Stomach (tissue), 9 donors: Measurements from ENCODE around the gene EMILIN1. TPM values are rescaled to one million over a fixed set of nuclear protein-coding genes. Genes with fewer than 3 reads are reported as not detected.
A peak's percentile ranks its signal among the peaks of the same experiment; 100 is the strongest.

Source experiments
- DNase-seq, 2 donors: peaks; one replicate each; pipeline versions ENCODE4 v3.0.0 to v3.0.0-alpha.2; 2013 to 2019
- H3K27ac ChIP-seq, 5 donors: fragments of 200-600 bp in 4 of 5; sonication (generic) in 4 of 5; one replicate each; pipeline ENCODE4 v1.5.1; 2013 to 2019; ENCODE audit warnings: mild to moderate bottlenecking in 1 of 5, moderate library complexity in 1 of 5
- H3K27me3 ChIP-seq, 3 donors: fragments of 200-600 bp; sonication (generic); one replicate each; pipeline ENCODE4 v1.5.1; 2017 to 2019; ENCODE audit warnings: mixed run types in 1 of 3
- H3K36me3 ChIP-seq, 4 donors: fragments of 200-600 bp; sonication (generic); 1 replicate in 3 of 4; 2 replicates in 1 of 4; pipeline ENCODE4 v1.5.1; 2016 to 2019
- H3K4me1 ChIP-seq, 4 donors: fragments of 200-600 bp; sonication (generic); one replicate each; pipeline ENCODE4 v1.5.1; 2016 to 2019
- H3K4me3 ChIP-seq, 4 donors: fragments of 200-600 bp; sonication (generic) in 3 of 4; one replicate each; pipeline ENCODE4 v1.5.1; 2016 to 2019; ENCODE audit warnings: mild to moderate bottlenecking in 1 of 4
- H3K9me3 ChIP-seq, 4 donors: fragments of 200-600 bp; sonication (generic); one replicate each; pipeline ENCODE4 v1.5.1; 2016 to 2019
- EP300 ChIP-seq: sonication (generic); formaldehyde crosslinking; IDR thresholded peaks from one replicate; pipeline ENCODE4 v1.6.1; 2017; ENCODE audit warnings: antibody characterized with exemption
- POLR2A ChIP-seq, 4 donors: fragments of 450-650 bp; IDR thresholded peaks; one replicate each; pipeline ENCODE4 v1.6.1; 2016; ENCODE audit warnings: antibody characterized with exemption in 4 of 4, control low read depth in 2 of 4, mild to moderate bottlenecking in 1 of 4, moderate library complexity in 1 of 4
- WGBS, 5 donors: extraction: QIAGEN DNeasy Blood & Tissue Kit in 3 of 5; methylation state at CpG; one replicate each; pipeline versions ENCODE4 v1.1.5 to v1.1.7; 2013 to 2018; 5-methylcytosine and 5-hydroxymethylcytosine counted together
- intact Hi-C: fragments of 100-400 bp; cut with DNase I; formaldehyde crosslinking; loops from one replicate; pipeline ENCODE4 v1.15.1; 2023; ENCODE audit warnings: low total_unique reads
- polyA plus RNA-seq, 3 donors: library from polyadenylated mRNA; stranded (reverse); fragments of 200-250 nt; gene quantifications; one replicate each; pipeline ENCODE4 v1.2.3, GENCODE V29; 2013
- total RNA-seq, 5 donors: library from RNA; depleted of rRNA; stranded (reverse); fragments of >200 nt; gene quantifications; one replicate each; pipeline versions ENCODE4 v1.1.0 to v1.2.3, GENCODE V29; 2014 to 2016
- donor health status: healthy with polysubstance abuse.
- donor health status: Bipolar disorder and iron deficiency.
- donor health status: healthy.

Gene EMILIN1
- total and polyA plus RNA-seq, 8 donors: 17.5 to 208 (median 52.1) TPM

DNA sequence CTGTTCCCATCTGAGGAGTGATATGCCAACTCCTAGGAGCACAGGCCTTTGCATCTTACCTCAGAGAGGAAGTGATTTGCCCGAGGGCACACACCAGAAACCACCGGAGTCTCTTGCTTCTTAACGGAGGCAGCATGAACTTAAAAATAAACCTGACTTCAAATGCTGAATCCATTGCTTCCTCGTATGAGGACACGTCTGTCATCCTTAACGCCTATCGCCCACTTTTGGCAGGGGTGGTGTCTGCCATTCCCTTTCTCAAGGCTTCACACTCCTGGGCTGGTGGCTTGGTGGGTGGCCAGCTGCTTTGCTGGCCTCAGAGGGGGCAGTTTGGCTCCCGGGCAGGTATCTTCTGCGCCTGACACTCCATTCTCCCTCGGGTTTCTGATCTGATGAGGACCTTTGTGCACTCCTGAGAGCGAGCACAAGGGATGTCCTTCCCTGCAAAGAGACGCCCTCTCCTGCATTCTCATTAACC, 57.1 kb downstream of the EMILIN1 start:
- intact Hi-C loops: no loop called here
- Histone ChIP-seq H3K36me3 (peaks cover 21 to 26% (median 23%) of the 10 kb centered on the region in 4 donors), H3K27ac (peak overlapping the region in 1 of 5 donors; percentile 95), H3K9me3 (no peaks in the 10 kb centered on the region), H3K4me3 (no peak overlapping the region), H3K4me1 (peaks cover 10 to 25% (median 20%) of the 10 kb centered on the region in 4 donors), H3K27me3 (no peaks in the 10 kb centered on the region)
- DNase-seq: no peak
- TF ChIP-seq POLR2A (IDR thresholded peaks at IDR 0.05) (no peak), EP300 (no peak)
- 81 to 90% (median 85%) methylated on average over 12 of the region's 12 CpGs for WGBS, 5 donors

Other genes starting within 250 kb of the EMILIN1 start
- gene DPYSL5, start 230.5 kb upstream of the EMILIN1 start, total RNA-seq: under 1 TPM in 1 of 5 donors, not detected in 4; 0.55 TPM
- gene DPYSL5, start 230.5 kb upstream of the EMILIN1 start, polyA plus RNA-seq: under 1 TPM in 1 of 3 donors, not detected in 2; 0.06 TPM
- 10 to 100 TPM in 2 of 5 donors, 1 to 10 TPM in 3; 7.0 to 19.9 (median 9.9) TPM for gene MAPRE3, start 108.0 kb upstream of the EMILIN1 start, total RNA-seq
- 10 to 100 TPM; 12.3 to 24.1 (median 14.8) TPM for gene MAPRE3, start 108.0 kb upstream of the EMILIN1 start, polyA plus RNA-seq
- gene TMEM214, start 45.6 kb upstream of the EMILIN1 start, total RNA-seq: 100 to 1,000 TPM in 2 of 5 donors, 10 to 100 TPM in 3; 30.1 to 206 (median 89.5) TPM
- 10 to 100 TPM; 17.1 to 35.1 (median 28.1) TPM for gene TMEM214, start 45.6 kb upstream of the EMILIN1 start, polyA plus RNA-seq
- 10 to 100 TPM in 3 of 5 donors, 1 to 10 TPM in 2; 7.8 to 29.0 (median 11.6) TPM for gene AGBL5, start 26.9 kb upstream of the EMILIN1 start, total RNA-seq
- gene AGBL5, start 26.9 kb upstream of the EMILIN1 start, polyA plus RNA-seq: 10 to 100 TPM; 11.5 to 16.6 (median 13.6) TPM
- gene OST4, start 7.0 kb upstream of the EMILIN1 start, total RNA-seq: 100 to 1,000 TPM in 4 of 5 donors, 10 to 100 TPM in 1; 16.8 to 281 (median 134) TPM
- gene OST4, start 7.0 kb upstream of the EMILIN1 start, polyA plus RNA-seq: 100 to 1,000 TPM; 421 to 610 (median 506) TPM
- 10 to 100 TPM in 1 of 5 donors, 1 to 10 TPM in 3, not detected in 1; 1.3 to 18.2 (median 3.0) TPM for gene KHK, start 8.2 kb downstream of the EMILIN1 start, total RNA-seq
- 1 to 10 TPM; 3.5 to 5.9 (median 4.2) TPM for gene KHK, start 8.2 kb downstream of the EMILIN1 start, polyA plus RNA-seq
- gene CGREF1, start 40.5 kb downstream of the EMILIN1 start, total RNA-seq: 1 to 10 TPM in 3 of 5 donors, not detected in 2; 1.4 to 4.1 (median 2.6) TPM
- 1 to 10 TPM; 2.3 to 3.2 (median 2.4) TPM for gene CGREF1, start 40.5 kb downstream of the EMILIN1 start, polyA plus RNA-seq
- gene ABHD1, start 45.2 kb downstream of the EMILIN1 start, total RNA-seq: not detected
- gene ABHD1, start 45.2 kb downstream of the EMILIN1 start, polyA plus RNA-seq: under 1 TPM in 2 of 3 donors, not detected in 1; 0.23 to 0.75 TPM
- 100 to 1,000 TPM in 1 of 5 donors, 10 to 100 TPM in 4; 14.2 to 107 (median 29.4) TPM for gene PREB, start 56.0 kb downstream of the EMILIN1 start, total RNA-seq
- gene PREB, start 56.0 kb downstream of the EMILIN1 start, polyA plus RNA-seq: 10 to 100 TPM; 37.3 to 48.4 (median 44.6) TPM
- not detected for gene PRR30, start 60.8 kb downstream of the EMILIN1 start, total RNA-seq
- gene PRR30, start 60.8 kb downstream of the EMILIN1 start, polyA plus RNA-seq: not detected
- not detected for gene TCF23, start 70.4 kb downstream of the EMILIN1 start, total RNA-seq
- gene TCF23, start 70.4 kb downstream of the EMILIN1 start, polyA plus RNA-seq: under 1 TPM in 1 of 3 donors, not detected in 2; 0.03 TPM
- 100 to 1,000 TPM in 3 of 5 donors, 10 to 100 TPM in 2; 67.4 to 532 (median 131) TPM for gene ATRAID, start 133.4 kb downstream of the EMILIN1 start, total RNA-seq
- 100 to 1,000 TPM in 2 of 3 donors, 10 to 100 TPM in 1; 86.6 to 140 (median 111) TPM for gene ATRAID, start 133.4 kb downstream of the EMILIN1 start, polyA plus RNA-seq
- gene SLC5A6, start 133.7 kb downstream of the EMILIN1 start, total RNA-seq: 10 to 100 TPM; 19.3 to 71.0 (median 24.9) TPM
- gene SLC5A6, start 133.7 kb downstream of the EMILIN1 start, polyA plus RNA-seq: 10 to 100 TPM in 1 of 3 donors, 1 to 10 TPM in 2; 5.7 to 15.0 (median 6.0) TPM
- 100 to 1,000 TPM in 2 of 5 donors, 10 to 100 TPM in 3; 12.2 to 130 (median 78.2) TPM for gene CAD, start 138.8 kb downstream of the EMILIN1 start, total RNA-seq
- 10 to 100 TPM in 1 of 3 donors, 1 to 10 TPM in 2; 4.4 to 16.5 (median 6.5) TPM for gene CAD, start 138.8 kb downstream of the EMILIN1 start, polyA plus RNA-seq
- not detected for gene SLC30A3, start 184.4 kb downstream of the EMILIN1 start, total RNA-seq
- gene SLC30A3, start 184.4 kb downstream of the EMILIN1 start, polyA plus RNA-seq: not detected
- gene DNAJC5G, start 196.8 kb downstream of the EMILIN1 start, total RNA-seq: not detected
- not detected for gene DNAJC5G, start 196.8 kb downstream of the EMILIN1 start, polyA plus RNA-seq
- gene TRIM54, start 203.8 kb downstream of the EMILIN1 start, total RNA-seq: under 1 TPM in 1 of 5 donors, not detected in 4; 0.87 TPM
- under 1 TPM; 0.13 to 0.61 (median 0.25) TPM for gene TRIM54, start 203.8 kb downstream of the EMILIN1 start, polyA plus RNA-seq
- 1 to 10 TPM in 1 of 5 donors, not detected in 4; 6.7 TPM for gene UCN, start 229.8 kb downstream of the EMILIN1 start, total RNA-seq
- gene UCN, start 229.8 kb downstream of the EMILIN1 start, polyA plus RNA-seq: 1 to 10 TPM in 2 of 3 donors, not detected in 1; 3.5 to 4.1 TPM
- 10 to 100 TPM in 4 of 5 donors, 1 to 10 TPM in 1; 8.7 to 98.0 (median 58.9) TPM for gene MPV17, start 244.5 kb downstream of the EMILIN1 start, total RNA-seq
- gene MPV17, start 244.5 kb downstream of the EMILIN1 start, polyA plus RNA-seq: 10 to 100 TPM; 41.7 to 84.0 (median 58.2) TPM